ENCODE data around the gene FSD2.

DNA sequence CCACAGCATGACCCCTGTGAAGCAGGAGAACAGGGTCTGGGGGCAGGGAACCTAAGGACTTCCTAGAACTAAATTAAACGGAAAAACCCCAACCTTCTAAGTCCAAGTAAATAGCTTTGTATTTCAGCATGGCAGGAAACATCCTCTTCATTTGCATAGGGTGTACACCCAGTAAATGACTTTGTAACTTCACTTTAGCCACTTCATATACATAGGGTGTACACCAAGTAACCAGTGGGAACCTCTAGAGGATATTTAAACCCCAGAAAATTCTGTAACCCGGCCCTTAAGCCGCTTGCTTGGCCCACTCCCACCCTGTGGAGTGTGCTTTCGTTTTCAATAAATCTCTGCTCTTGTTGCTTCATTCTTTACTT lies 41.8 kb downstream of the FSD2 start:
- TF ChIP-seq, protein P1, sequence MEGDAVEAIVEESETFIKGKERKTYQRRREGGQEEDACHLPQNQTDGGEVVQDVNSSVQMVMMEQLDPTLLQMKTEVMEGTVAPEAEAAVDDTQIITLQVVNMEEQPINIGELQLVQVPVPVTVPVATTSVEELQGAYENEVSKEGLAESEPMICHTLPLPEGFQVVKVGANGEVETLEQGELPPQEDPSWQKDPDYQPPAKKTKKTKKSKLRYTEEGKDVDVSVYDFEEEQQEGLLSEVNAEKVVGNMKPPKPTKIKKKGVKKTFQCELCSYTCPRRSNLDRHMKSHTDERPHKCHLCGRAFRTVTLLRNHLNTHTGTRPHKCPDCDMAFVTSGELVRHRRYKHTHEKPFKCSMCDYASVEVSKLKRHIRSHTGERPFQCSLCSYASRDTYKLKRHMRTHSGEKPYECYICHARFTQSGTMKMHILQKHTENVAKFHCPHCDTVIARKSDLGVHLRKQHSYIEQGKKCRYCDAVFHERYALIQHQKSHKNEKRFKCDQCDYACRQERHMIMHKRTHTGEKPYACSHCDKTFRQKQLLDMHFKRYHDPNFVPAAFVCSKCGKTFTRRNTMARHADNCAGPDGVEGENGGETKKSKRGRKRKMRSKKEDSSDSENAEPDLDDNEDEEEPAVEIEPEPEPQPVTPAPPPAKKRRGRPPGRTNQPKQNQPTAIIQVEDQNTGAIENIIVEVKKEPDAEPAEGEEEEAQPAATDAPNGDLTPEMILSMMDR (IDR thresholded peaks at IDR 0.05; ENCODE audit: control extremely low read depth in 1 of 3, insufficient read depth in 1 of 3, low read depth in 1 of 3, low read length in 3 of 3): no peak
- no peak for TF ChIP-seq POLR2AphosphoS5 (IDR thresholded peaks at IDR 0.05; ENCODE audit: low read depth, low read length)
- no peak for TF ChIP-seq TBP (IDR thresholded peaks at IDR 0.05; ENCODE audit: low read depth, low read length)
- no peak for TF ChIP-seq GABPA (IDR thresholded peaks at IDR 0.05; ENCODE audit: borderline replicate concordance, insufficient read depth, low read length)
- no peak for TF ChIP-seq CBX8 (IDR thresholded peaks at IDR 0.05; ENCODE audit: borderline replicate concordance, low read depth, low read length)
- no peak for TF ChIP-seq SRF (IDR thresholded peaks at IDR 0.05; ENCODE audit: low read depth, low read length)
